ENCODE results near the gene MAML3. TPM values are rescaled to one million over a fixed set of nuclear protein-coding genes. Genes with fewer than 3 reads are reported as not detected.

The MAML3 gene
- total RNA-seq, 2 donors from 2014 or later = 2.6 to 5.8 TPM

DNA sequence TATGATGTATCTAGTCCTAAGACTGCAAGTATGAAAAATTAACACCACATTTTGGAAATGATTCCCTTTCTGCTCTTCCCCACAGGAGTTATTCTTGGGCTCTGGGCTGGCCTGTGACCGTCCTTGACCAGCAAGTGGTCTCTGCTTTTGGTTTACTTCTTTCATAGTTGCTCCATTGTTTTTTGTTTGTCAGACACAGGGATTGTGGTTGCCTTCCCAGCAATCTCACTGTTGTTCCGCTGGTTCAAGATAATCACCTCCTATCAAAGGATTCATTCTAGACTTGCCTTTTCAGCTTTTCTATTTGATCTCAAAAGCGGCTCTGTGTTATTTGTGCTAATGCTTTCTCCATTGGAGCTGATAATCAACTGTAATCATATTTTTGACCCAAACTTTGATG, 269.5 kb downstream of the MAML3 start:
- no peak for DNase-seq (ENCODE audit: low spot score)
- Histone ChIP-seq H3K27me3 (no peaks in the 10 kb centered on the region), H3K4me1 (no peaks in the 10 kb centered on the region), H3K36me3 (no peaks in the 10 kb centered on the region), H3K4me3 (no peak overlapping the region), H3K27ac (no peak overlapping the region), H3K9me3 (peaks cover 0 to 8% of the 10 kb centered on the region in 2 donors)
- TF ChIP-seq, protein P1, sequence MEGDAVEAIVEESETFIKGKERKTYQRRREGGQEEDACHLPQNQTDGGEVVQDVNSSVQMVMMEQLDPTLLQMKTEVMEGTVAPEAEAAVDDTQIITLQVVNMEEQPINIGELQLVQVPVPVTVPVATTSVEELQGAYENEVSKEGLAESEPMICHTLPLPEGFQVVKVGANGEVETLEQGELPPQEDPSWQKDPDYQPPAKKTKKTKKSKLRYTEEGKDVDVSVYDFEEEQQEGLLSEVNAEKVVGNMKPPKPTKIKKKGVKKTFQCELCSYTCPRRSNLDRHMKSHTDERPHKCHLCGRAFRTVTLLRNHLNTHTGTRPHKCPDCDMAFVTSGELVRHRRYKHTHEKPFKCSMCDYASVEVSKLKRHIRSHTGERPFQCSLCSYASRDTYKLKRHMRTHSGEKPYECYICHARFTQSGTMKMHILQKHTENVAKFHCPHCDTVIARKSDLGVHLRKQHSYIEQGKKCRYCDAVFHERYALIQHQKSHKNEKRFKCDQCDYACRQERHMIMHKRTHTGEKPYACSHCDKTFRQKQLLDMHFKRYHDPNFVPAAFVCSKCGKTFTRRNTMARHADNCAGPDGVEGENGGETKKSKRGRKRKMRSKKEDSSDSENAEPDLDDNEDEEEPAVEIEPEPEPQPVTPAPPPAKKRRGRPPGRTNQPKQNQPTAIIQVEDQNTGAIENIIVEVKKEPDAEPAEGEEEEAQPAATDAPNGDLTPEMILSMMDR (IDR thresholded peaks at IDR 0.05) = no peak

DNA sequence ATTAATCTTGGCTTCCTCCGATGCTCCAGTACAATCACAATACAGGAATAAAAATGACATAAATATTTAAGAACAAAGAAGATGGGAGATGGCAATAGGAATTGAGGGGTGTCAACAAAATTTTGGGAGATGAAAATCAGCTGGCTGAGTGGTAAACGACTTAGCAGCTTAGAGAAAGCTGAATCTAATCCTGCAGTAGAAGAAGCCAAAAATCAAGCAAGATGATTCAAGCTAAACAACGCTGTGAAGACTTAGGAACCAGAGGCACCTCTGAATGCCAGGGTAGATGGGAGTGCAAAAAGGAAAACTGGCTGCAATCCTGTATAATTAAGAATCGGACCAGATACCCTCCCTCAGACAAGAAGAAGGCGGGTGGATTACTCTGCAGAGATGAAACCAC, 273.1 kb downstream of the MAML3 start:
- peaks cover 0 to 8% of the 10 kb centered on the region in 2 donors for H3K4me1 ChIP-seq
- no peak overlapping the region for H3K27ac ChIP-seq
- H3K36me3 ChIP-seq = no peaks in the 10 kb centered on the region
- H3K4me3 ChIP-seq = no peak overlapping the region
- no peak for DNase-seq (ENCODE audit: low spot score)
- TF ChIP-seq, protein P1 (IDR thresholded peaks at IDR 0.05) = no peak
- no peaks in the 10 kb centered on the region for H3K27me3 ChIP-seq
- H3K9me3 ChIP-seq = peaks cover 0 to 8% of the 10 kb centered on the region in 2 donors

DNA sequence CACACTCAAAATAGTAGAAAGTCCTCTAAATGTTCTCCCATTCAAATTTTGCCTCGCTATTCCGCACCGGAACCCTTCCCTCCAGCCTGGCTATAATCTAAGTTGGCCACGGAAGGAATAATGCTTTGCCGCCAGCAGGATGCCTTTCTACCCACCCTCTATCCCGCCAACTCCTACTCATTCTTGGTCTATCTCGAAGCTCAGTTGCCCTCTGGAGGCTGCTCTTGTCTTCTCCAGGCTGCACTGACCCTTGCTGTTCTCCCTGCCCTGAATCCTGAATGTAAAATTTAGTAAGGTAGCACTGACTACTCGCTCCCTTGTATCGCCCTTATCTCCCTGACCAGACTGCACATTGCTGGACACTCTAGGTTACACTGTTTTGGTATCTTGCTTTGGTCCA, 275.9 kb downstream of the MAML3 start:
- TF ChIP-seq, protein P1 (IDR thresholded peaks at IDR 0.05) = no peak
- peaks cover 0 to 8% of the 10 kb centered on the region in 2 donors for H3K4me1 ChIP-seq
- no peak overlapping the region for H3K27ac ChIP-seq
- no peak overlapping the region for H3K4me3 ChIP-seq
- H3K36me3 ChIP-seq = no peaks in the 10 kb centered on the region
- no peaks in the 10 kb centered on the region for H3K27me3 ChIP-seq
- H3K9me3 ChIP-seq = peaks cover 0 to 7% of the 10 kb centered on the region in 2 donors
- DNase-seq (ENCODE audit: low spot score) = no peak

DNA sequence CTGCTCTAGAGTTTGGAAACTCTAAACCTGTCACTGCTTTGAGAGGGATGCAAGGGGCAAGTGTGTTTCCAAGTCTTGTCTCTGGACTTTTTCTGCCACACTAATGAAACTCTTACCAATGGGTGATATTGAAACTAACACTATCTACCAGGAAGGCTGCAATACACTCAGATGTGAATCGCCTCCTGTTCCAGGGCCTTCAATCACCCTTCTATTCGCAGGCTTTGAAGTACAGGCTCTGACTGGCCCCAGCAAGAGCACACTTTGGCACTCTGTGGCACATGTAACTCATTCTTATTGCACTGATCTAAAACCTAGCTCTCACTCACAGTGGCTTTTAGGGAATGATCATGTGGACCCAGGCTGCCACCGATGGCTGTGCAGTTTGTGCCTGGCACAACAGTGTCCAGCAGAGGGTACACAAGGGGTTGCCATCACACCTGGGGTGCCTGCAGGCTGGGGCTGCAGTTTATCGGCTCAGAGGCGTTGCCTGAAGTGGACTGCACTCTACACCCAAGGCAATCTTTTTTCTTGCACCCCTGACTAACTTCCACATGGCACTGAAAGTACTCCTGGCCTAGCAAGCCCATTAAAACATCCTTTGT, 277.5 kb downstream of the MAML3 start:
- no peak for DNase-seq (ENCODE audit: low spot score)
- TF ChIP-seq, protein P1 (IDR thresholded peaks at IDR 0.05) = no peak
- Histone ChIP-seq H3K27me3 (no peaks in the 10 kb centered on the region), H3K27ac (no peak overlapping the region), H3K9me3 (peaks cover 0 to 3% of the 10 kb centered on the region in 2 donors), H3K36me3 (no peaks in the 10 kb centered on the region), H3K4me3 (no peak overlapping the region), H3K4me1 (peaks cover 0 to 8% of the 10 kb centered on the region in 2 donors)

DNA sequence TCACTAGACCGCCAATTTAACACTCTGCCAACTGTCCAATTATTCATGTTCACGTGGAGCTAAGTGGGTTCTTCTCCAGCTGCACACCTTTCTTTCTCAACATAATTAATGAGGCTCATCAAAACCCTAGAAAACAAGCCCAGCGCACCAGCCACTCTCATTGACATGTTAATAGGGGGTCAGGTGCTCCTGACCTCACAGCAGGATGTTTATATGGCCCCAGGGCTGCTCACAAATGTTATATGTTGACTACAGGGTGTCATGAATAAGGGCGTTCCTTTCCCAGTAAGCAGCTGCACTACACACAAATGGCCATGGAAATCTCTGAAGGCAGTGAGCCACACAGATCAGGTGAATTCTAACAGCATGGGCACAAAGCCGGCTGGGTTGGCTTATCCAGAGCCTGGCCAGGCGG, 278.6 kb downstream of the MAML3 start:
- H3K27ac ChIP-seq = no peak overlapping the region
- peaks cover 0 to 3% of the 10 kb centered on the region in 2 donors for H3K9me3 ChIP-seq
- H3K4me1 ChIP-seq = peaks cover 0 to 8% of the 10 kb centered on the region in 2 donors
- H3K4me3 ChIP-seq = no peak overlapping the region
- DNase-seq (ENCODE audit: low spot score) = no peak
- H3K36me3 ChIP-seq = no peaks in the 10 kb centered on the region
- TF ChIP-seq, protein P1 (IDR thresholded peaks at IDR 0.05) = no peak
- H3K27me3 ChIP-seq = no peaks in the 10 kb centered on the region
